NCI-H2029 treated with DMSO at 0.1 percent for 48 hours (cell line): ENCODE measurements around the gene TBC1D16.
A peak's percentile ranks its signal among the peaks of the same experiment; 100 is the strongest.

Experiments used
- DNase-seq: peaks from one replicate; lab custom pipeline; 2025; lab: John Stamatoyannopoulos, UW

Gene TBC1D16

GRCh38 chr17:79926605-79927135, 109.0 kb downstream of the TBC1D16 start:
- no peak for DNase-seq

DNA sequence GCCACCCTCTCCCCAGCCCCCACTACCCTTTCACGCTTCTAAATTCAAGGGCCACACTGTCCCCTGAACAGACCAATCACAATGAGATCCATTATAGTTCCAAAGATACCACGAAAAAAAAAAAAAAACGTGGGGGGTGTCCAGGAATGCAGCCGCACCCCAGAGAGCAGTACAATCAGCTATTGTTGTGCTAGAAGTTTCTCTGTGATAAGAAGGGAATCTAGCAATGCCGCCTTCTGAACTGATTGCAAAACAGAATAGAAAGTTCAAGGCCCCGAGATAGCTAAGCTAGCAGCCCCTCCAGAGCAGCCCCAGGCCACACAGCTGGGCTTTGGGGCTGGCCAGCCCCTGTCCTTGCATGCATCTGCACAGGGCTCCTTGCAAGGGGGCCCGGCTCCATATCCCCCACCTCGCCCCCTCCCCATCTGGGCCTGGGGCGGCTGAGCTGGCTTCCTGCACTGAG, 109.5 kb downstream of the TBC1D16 start:
- DNase-seq, result no peak

GRCh38 chr17:79925242-79925957, 110.3 kb downstream of the TBC1D16 start:
- peak; percentile 7 for DNase-seq

GRCh38 chr17:79924639-79924976, 111.1 kb downstream of the TBC1D16 start:
- DNase-seq, result no peak

DNA sequence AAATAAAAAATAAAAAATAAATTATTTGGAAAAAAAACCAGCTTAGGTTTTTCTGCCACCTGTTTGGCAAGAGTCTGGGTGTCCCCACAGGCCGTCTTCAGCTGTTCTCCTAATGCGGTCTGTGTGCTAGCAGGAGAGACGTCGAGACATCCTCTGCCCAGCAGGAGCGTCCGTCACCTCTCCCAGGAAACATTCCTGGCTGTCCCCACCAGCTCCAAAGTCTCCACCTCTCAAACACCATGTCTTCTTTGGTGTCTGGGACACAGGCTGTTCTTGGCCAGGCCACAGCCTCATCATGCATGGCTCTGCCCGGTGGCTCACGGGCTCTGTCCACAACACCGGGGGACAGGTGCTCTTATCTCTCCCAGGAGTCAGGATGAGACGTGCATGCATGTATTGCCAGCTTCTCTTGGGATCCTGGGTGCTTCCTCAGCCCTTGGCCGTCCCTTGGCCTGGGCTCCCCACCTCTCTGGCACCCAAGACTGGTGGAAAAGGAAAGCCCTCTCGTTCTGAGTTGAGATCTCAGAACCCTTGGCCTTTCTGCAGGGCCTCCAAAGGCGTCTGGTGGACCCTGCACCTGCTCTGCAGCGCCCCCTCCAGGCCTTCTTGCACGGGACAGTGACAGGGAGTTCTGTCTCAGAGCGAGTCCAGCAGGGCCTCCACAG, 111.6 kb downstream of the TBC1D16 start:
- DNase-seq, result no peak

GRCh38 chr17:79922798-79923197, 112.9 kb downstream of the TBC1D16 start:
- no peak for DNase-seq

GRCh38 chr17:79922116-79922601, 113.5 kb downstream of the TBC1D16 start:
- no peak for DNase-seq

- no peak for DNase-seq
These were observed 114.1 kb downstream of the TBC1D16 start for GRCh38 chr17:79921411-79922115.

GRCh38 chr17:79920751-79921410, 114.8 kb downstream of the TBC1D16 start:
- no peak for DNase-seq

DNA sequence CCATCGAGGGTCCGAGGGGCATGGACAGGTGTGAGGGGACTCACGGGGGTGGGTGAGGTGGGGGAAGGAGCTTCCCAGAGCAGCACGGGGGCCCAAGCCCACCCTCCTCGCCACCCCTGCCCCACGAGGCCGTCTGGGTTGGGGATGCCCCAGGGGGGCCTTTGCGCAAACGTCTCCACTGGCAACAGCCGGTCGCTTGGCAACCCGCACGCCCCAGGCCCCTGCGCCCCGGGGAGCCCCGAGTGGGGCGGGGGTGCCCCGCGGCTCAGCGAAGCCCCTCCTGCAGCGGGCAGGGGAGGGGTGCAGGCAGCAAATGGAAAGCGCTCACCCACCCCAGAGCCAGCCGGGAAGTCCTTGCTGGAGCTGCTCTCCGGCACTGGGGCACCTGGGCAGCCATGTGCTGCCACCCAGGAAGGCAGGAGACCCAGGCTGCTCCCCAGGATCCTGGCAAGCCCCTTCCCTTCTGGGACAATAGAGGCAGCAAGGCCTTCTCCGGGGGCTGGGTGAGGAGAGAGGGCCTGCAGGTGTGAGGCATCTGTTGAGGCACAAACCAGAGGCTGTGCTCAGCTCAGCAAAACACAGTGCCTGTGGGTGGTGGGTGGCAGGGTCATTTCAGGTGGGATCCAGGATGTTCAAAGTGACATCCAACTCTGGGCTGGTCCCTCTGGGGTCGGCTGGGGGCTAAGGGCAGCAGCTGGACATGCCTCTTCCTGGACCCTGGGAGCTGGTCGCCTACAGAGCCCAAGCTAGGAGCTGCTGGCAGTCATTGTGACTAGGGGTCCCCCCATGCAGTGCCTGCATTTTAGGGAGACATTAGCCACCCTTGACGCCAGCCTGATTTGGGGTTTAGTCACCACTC, 115.6 kb downstream of the TBC1D16 start:
- DNase-seq, result no peak

GRCh38 chr17:79919164-79919585, 116.5 kb downstream of the TBC1D16 start:
- DNase-seq, result peak; percentile 61

DNA sequence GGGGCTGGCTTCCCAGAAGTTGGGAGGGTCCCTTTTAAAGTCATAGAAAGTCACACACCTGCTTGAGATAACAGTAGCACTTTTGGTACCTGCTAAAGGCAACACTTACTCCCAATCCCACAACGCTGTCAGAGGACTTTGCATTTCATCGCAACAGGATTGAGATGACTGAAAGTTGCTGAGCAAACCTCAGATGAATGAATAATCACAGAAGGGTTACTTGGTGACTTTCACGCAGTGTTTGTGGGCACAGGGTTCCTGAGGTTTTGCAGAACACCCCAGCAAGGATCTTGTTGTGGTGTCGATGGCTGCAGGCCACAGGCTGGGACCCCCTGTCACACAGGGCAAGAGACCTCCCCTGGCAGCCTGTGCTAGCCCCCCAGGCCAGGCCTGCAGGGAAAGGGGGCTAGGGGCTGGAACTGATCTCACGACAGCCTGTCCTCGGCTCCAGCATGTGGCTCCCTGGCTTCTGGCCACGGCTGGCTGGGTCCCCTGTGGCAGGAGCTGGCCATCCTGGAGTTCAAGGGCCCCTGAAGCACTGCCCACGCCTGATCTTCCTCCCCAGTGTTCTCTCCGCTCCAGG, 117.0 kb downstream of the TBC1D16 start:
- no peak for DNase-seq

GRCh38 chr17:79917902-79918484, 117.7 kb downstream of the TBC1D16 start:
- DNase-seq, result no peak

DNA sequence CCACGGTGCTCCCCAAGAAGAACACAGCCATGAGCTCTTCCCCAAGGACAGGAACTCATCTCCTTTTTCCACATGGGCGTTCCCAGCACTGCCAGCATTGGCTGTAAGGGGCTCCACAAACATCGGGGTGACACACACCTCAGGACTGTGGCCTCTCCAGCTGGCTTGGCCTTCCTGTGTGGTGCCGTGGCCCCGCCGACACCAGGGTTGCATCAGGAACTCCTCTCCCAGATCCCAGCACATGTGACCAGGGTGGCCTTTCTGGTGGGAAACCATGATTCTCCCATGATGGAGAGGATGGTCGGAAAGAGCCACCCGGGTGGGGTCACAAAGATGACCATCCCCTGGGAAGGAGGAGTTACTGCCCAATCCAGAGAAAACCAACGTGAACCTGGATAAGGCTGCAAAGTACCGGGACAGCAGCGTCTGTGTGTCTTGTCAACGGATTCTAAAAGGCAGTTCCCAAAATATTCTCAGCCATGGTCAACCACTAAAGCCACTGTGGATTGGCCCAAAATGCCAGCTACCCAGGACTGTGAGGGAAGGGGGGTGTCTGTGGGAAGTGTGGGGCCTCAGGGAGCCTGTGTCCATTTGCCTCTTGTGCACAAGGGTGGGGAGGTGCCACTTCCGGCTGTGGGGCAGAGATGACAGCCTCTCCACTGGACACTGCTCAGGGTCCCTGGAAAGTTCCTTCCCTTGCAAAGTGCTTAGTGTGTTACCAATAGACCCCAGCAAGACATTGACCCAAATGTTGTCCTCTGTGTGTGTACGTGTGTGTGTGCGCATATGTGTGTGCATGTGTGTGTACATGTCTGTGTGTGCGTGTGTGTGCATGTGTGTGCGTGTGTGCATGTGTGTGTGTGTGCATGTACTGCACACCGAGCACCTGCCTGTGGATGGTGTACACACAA, 118.4 kb downstream of the TBC1D16 start:
- no peak for DNase-seq

DNA sequence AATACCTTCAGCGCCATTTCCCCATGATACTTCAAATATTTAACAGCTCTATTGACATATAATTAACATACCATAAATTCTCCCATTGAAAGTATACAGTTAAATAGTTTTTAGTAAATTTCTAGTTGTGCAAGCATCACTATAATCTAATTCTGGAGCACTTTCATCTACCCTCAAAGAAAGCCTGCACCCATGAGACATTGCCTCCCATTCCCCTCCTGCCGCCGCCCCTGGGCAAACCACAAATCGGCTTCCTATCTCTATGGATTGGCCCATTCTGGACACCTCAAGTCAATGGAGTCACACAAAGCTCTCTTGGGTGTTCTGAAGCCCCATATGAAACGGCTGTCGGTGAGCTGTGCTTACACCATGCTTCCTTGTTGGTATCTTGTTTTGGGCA, 119.2 kb downstream of the TBC1D16 start:
- DNase-seq, result no peak

GRCh38 chr17:79915850-79916430, 119.7 kb downstream of the TBC1D16 start:
- DNase-seq, result no peak

DNA sequence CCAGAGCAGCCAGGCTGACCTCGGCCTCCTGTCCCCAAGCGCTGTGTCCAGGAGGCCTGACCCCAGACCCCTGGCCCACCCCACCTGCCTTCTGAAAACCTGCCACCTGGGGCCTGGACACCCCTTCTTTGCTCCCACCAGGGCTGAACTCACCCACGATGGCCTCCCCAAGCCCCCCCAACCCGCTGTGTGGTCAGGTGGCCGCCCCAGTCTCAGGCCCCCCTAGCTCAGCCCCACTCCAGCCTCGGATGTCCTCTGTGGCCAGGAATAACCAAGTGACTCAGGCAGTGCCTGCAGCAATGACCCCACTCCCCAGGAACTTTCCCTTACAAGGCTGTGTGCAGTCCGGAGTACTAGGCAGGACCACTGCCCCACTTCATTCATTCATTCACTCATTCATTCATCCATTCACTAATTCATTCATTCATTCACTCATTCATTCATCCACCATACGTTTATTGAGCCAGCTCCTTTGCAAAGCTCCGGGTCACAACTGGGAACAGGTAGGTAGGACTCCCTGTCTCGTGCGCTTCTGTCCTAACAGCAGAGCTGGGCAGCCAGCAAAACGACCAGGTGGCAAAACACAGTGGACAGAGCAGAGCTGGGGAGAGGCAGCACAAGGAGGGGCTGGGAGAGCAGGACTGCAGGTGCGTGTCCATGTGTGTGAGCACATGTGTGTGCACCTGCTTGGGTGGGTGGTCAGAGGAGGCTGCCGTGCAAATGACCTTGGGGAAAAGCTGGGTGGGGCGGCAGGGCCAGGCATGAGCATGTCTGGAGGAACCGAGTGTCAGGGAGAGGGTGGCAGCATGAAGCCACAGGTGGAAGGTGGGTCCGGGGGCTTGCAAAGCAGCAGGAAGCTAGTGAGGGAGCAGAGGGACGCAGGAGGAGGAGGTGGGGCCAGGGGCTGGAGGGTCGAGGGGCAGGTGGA, 120.6 kb downstream of the TBC1D16 start:
- DNase-seq, result no peak
